ENCODE data around the gene ATP13A5.

ATP13A5 gene

GRCh38 chr3:193253986-193254660 lies 124.4 kb downstream of the ATP13A5 start:
- DNase-seq (ENCODE audit: low read depth), result no peak

GRCh38 chr3:193250492-193250891 lies 128.1 kb downstream of the ATP13A5 start:
- no peak for DNase-seq (ENCODE audit: low read depth)

- no peak for DNase-seq (ENCODE audit: low read depth)
Observed at GRCh38 chr3:193248848-193249468, 129.6 kb downstream of the ATP13A5 start.

- DNase-seq (ENCODE audit: low read depth), result no peak
Observed at GRCh38 chr3:193243571-193243970, 135.0 kb downstream of the ATP13A5 start.

GRCh38 chr3:193241716-193242115 lies 136.8 kb downstream of the ATP13A5 start:
- DNase-seq (ENCODE audit: low read depth), result no peak

- DNase-seq (ENCODE audit: low read depth), result no peak
Observed at GRCh38 chr3:193240850-193241706, 137.5 kb downstream of the ATP13A5 start, which contains the start of gene PLAAT1. TSS of gene PLAAT1 (plus strand) at chr3:193241222. CDS start at chr3:193255651, 14,429 bp downstream.

- no peak for DNase-seq (ENCODE audit: low read depth)
Observed at GRCh38 chr3:193240436-193240849, 138.1 kb downstream of the ATP13A5 start.

- no peak for DNase-seq (ENCODE audit: low read depth)
Observed at GRCh38 chr3:193237030-193237429, 141.5 kb downstream of the ATP13A5 start.

- DNase-seq (ENCODE audit: low read depth), result no peak
Observed at GRCh38 chr3:193236599-193236998, 142.0 kb downstream of the ATP13A5 start.

GRCh38 chr3:193231201-193231600 lies 147.4 kb downstream of the ATP13A5 start:
- DNase-seq (ENCODE audit: low read depth), result no peak

- no peak for DNase-seq (ENCODE audit: low read depth)
Observed at GRCh38 chr3:193230610-193231009, 147.9 kb downstream of the ATP13A5 start.

- no peak for DNase-seq (ENCODE audit: low read depth)
Observed at GRCh38 chr3:193229851-193230420, 148.6 kb downstream of the ATP13A5 start.

- no peak for DNase-seq (ENCODE audit: low read depth)
Observed at GRCh38 chr3:193228206-193228605, 150.3 kb downstream of the ATP13A5 start.

GRCh38 chr3:193225302-193226125 lies 153.0 kb downstream of the ATP13A5 start:
- DNase-seq (ENCODE audit: low read depth), result no peak
